GM12872 (cell line): ENCODE data around the gene ARG1.

Experiments
- CTCF ChIP-seq: IDR thresholded peaks from 3 replicates; pipeline ENCODE4 v1.5.1; 2011; ENCODE audit warnings: low read depth, mild to moderate bottlenecking, low read length, moderate library complexity; ENCODE audit not compliant: insufficient read depth

The ARG1 gene

GRCh38 chr6:131628726-131629125, 55.7 kb downstream of the ARG1 start:
- TF ChIP-seq CTCF: no peak

- no peak for TF ChIP-seq CTCF
Measured at GRCh38 chr6:131629651-131630050, 56.6 kb downstream of the ARG1 start.

- TF ChIP-seq CTCF: no peak
Measured at GRCh38 chr6:131631625-131632289, 58.7 kb downstream of the ARG1 start.
